ENCODE results near the gene KLK1. TPM values are rescaled to one million over a fixed set of nuclear protein-coding genes. Genes with fewer than 3 reads are reported as not detected.

Gene KLK1
- total RNA-seq, 1 experiment from 2014 or later: not detected

DNA sequence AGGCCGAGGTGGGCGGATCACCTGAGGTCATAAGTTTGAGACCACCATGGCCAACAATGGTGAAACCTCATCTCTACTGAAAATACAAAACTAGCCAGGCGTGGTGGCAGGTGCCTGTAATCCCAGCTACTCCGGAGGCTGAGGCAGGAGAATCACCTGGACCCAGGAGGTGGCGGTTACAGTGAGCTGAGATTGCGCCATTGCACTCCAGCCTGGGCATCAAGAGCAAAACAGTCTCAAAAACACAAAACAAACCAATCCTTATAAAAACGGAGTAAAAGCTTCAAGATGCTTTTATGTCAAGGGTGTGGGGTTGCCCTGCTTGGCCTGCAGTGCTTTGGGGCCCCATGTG is 26.2 kb downstream of the KLK1 start:
- CTCF ChIA-PET: no interaction called here
- peaks cover 7% of the 10 kb centered on the region for H3K4me1 ChIP-seq (replicated peaks; ENCODE audit: insufficient read depth)
- no TSS peak for BruUV-seq (replicated peaks)
- no peaks in the 10 kb centered on the region for H3K9me2 ChIP-seq (ENCODE audit: insufficient read depth)
- no peak for DNase-seq
- no peak overlapping the region for H3K4me3 ChIP-seq
- intact Hi-C loops (cut with micrococcal nuclease; ENCODE audit: unreplicated experiment): no loop called here
- peaks cover 71% of the 10 kb centered on the region for H4K20me1 ChIP-seq (ENCODE audit: insufficient read depth)
- no peaks in the 10 kb centered on the region for H3K27me3 ChIP-seq (ENCODE audit: insufficient read depth, low read depth)
- POLR2A ChIA-PET (ENCODE audit: unreplicated experiment): no interaction called here
- H3K36me3 ChIP-seq (ENCODE audit: low read depth): peaks cover 37% of the 10 kb centered on the region
- TF ChIP-seq, protein P1, sequence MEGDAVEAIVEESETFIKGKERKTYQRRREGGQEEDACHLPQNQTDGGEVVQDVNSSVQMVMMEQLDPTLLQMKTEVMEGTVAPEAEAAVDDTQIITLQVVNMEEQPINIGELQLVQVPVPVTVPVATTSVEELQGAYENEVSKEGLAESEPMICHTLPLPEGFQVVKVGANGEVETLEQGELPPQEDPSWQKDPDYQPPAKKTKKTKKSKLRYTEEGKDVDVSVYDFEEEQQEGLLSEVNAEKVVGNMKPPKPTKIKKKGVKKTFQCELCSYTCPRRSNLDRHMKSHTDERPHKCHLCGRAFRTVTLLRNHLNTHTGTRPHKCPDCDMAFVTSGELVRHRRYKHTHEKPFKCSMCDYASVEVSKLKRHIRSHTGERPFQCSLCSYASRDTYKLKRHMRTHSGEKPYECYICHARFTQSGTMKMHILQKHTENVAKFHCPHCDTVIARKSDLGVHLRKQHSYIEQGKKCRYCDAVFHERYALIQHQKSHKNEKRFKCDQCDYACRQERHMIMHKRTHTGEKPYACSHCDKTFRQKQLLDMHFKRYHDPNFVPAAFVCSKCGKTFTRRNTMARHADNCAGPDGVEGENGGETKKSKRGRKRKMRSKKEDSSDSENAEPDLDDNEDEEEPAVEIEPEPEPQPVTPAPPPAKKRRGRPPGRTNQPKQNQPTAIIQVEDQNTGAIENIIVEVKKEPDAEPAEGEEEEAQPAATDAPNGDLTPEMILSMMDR (conservative IDR thresholded peaks at IDR 0.05): no peak
- no peak for TF ChIP-seq EZH2 (IDR thresholded peaks at IDR 0.05; ENCODE audit: low read depth)
- no peak overlapping the region for H3K27ac ChIP-seq
- peaks cover 95% of the 10 kb centered on the region for H3F3A ChIP-seq (ENCODE audit: insufficient read depth, low read depth)
- no peaks in the 10 kb centered on the region for H3K9me3 ChIP-seq (ENCODE audit: insufficient read depth, low read depth)
- H3K4me2 ChIP-seq: no peak overlapping the region
- peaks cover 30% of the 10 kb centered on the region for H3K79me2 ChIP-seq (ENCODE audit: low read depth)
- H2AFZ ChIP-seq: no peak overlapping the region

DNA sequence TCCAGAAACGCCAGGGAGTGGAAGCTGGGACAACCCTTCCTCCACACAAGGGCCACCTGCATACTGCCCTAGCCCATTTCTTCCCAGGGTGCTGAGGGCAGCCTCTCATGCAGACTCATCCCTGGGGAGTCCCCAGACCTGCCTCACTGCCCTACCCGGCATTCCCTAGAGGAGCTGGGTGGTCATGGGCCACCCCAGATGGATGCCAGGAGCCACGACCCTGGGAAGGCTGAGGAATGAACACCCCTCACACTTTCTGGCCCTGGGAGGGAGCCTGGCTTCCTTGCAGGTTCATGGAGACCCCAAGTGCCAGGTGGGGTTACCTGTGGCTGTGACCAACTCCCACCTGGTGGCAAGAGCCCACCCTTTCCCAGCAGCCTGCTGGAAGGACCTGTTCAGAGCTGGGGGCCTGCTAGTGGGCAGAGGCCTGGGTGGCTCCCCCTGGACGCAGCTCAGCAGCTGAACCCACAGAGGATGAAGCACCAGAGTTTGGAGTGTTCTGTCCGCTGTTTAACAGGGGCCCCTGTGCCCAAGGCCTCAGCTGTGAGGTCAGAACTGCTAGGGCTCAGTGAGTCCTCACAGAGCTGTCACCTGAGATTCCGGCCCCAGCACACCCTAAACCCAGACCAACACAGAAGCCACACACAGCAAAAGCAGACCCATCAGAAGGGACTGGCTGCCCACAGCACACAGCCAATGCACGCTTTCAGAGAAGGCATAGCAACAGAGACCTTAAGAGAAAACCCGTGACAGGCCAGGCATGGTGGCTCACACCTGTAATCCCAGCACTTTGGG is 26.8 kb downstream of the KLK1 start:
- BruUV-seq (replicated peaks): no TSS peak
- CTCF ChIA-PET: no interaction called here
- H3F3A ChIP-seq (ENCODE audit: insufficient read depth, low read depth): peaks cover 91% of the 10 kb centered on the region
- H3K9me3 ChIP-seq (ENCODE audit: insufficient read depth, low read depth): no peaks in the 10 kb centered on the region
- DNase-seq: no peak
- H3K4me2 ChIP-seq: no peak overlapping the region
- peaks cover 65% of the 10 kb centered on the region for H4K20me1 ChIP-seq (ENCODE audit: insufficient read depth)
- H3K4me1 ChIP-seq (replicated peaks; ENCODE audit: insufficient read depth): 0 out of 2 replicates have a peak, but pooled peaks cover 2% of the 10 kb centered on the region
- no peak overlapping the region for H2AFZ ChIP-seq
- H3K27me3 ChIP-seq (ENCODE audit: insufficient read depth, low read depth): no peaks in the 10 kb centered on the region
- no peak overlapping the region for H3K4me3 ChIP-seq
- peaks cover 32% of the 10 kb centered on the region for H3K36me3 ChIP-seq (ENCODE audit: low read depth)
- no peaks in the 10 kb centered on the region for H3K9me2 ChIP-seq (ENCODE audit: insufficient read depth)
- no peak for TF ChIP-seq EZH2 (IDR thresholded peaks at IDR 0.05; ENCODE audit: low read depth)
- TF ChIP-seq, protein P1 (conservative IDR thresholded peaks at IDR 0.05): no peak
- intact Hi-C loops (cut with micrococcal nuclease; ENCODE audit: unreplicated experiment): no loop called here
- H3K27ac ChIP-seq: no peak overlapping the region
- POLR2A ChIA-PET (ENCODE audit: unreplicated experiment): no interaction called here
- peaks cover 24% of the 10 kb centered on the region for H3K79me2 ChIP-seq (ENCODE audit: low read depth)

- Histone ChIP-seq H2AFZ (no peak overlapping the region), H3K27ac (no peak overlapping the region), H4K20me1 (ENCODE audit: insufficient read depth) (peaks cover 60% of the 10 kb centered on the region), H3K9me3 (ENCODE audit: insufficient read depth, low read depth) (no peaks in the 10 kb centered on the region), H3K36me3 (ENCODE audit: low read depth) (peaks cover 28% of the 10 kb centered on the region), H3K9me2 (ENCODE audit: insufficient read depth) (no peaks in the 10 kb centered on the region), H3K4me1 (replicated peaks; ENCODE audit: insufficient read depth) (no peaks in the 10 kb centered on the region), H3K79me2 (ENCODE audit: low read depth) (peaks cover 18% of the 10 kb centered on the region), H3K27me3 (ENCODE audit: insufficient read depth, low read depth) (no peaks in the 10 kb centered on the region), H3K4me2 (no peak overlapping the region), H3K4me3 (no peak overlapping the region), H3F3A (ENCODE audit: insufficient read depth, low read depth) (peaks cover 85% of the 10 kb centered on the region)
- POLR2A ChIA-PET (ENCODE audit: unreplicated experiment): no interaction called here
- TF ChIP-seq, protein P1 (conservative IDR thresholded peaks at IDR 0.05): no peak
- no peak for TF ChIP-seq EZH2 (IDR thresholded peaks at IDR 0.05; ENCODE audit: low read depth)
- BruUV-seq (replicated peaks): no TSS peak
- intact Hi-C loops (cut with micrococcal nuclease; ENCODE audit: unreplicated experiment): no loop called here
- CTCF ChIA-PET: interaction anchor here (0.6 kb wide), 1 partner anchor 184 kb away, joined by 8 read pairs; no protein-coding TSS in a partner anchor
- no peak for DNase-seq
Observed at GRCh38 chr19:50796128-50796633, 27.4 kb downstream of the KLK1 start.
